HG02852 (cell line): Measurements from ENCODE around the gene LARGE1.
A peak's percentile ranks its signal among the peaks of the same experiment; 100 is the strongest.
"Not testable (repeated sequence)": the region's sequence is repeated elsewhere in the genome, so short reads cannot be mapped to it uniquely, and the experiment has no call there.

Source experiments
- ATAC-seq: cut with Tn5 transposase; IDR thresholded peaks from one replicate; pipeline ENCODE4 v1.9.1; 2021; ENCODE audit warnings: mild to moderate bottlenecking, moderate library complexity; ENCODE audit not compliant: unreplicated experiment

Gene LARGE1

DNA sequence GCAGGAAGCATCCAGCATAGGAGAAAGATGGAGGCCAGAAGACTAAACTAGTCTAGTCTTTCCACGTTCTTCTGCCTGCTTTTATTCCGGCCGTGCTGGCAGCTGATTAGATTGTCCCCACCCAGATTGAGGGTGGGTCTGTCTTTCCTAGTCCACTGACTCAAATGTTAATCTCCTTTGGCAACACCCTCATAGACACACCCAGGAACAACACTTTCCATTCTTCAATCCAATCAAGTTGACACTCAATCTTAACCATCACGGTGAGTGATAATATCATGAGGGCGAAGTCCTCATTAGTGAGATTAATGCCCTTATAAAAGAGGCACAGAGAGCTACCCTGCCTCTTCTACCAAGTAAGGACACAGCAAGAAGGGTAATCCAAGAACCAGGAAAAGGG, 424.2 kb downstream of the LARGE1 start:
- ATAC-seq: no peak

DNA sequence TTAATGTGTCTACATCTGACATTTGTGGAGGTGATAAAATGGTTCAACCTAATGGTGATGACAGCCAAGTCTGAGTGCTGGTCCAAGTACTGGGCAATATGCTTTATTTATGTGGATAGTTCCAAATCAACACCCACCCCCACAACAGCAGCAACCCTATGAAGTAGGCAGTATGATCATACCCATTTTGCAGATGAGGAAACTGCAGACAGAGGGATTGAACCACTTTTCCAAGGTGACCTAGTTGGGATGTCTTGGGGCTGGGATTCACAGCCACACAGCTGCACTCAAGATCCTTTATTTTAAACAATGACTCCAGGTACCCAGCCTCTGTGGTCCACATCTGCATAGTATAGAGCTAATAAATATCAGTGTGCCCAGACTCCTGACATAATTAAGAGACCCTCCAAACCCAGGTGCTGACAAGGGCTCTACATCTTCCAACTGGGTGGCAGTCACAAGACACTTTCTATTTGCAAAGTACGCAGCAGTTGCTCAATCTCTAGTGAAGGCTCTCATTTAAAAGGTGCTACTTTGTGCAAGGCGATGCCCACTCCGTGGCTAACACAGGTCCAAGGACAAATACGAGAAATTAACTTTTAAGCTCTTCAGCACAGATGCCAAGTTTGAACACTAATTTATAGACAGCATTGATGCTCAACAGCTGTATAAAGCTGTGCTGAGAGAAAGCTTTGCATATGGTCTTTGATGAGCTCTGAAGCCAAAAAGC, 426.6 kb downstream of the LARGE1 start:
- no peak for ATAC-seq

DNA sequence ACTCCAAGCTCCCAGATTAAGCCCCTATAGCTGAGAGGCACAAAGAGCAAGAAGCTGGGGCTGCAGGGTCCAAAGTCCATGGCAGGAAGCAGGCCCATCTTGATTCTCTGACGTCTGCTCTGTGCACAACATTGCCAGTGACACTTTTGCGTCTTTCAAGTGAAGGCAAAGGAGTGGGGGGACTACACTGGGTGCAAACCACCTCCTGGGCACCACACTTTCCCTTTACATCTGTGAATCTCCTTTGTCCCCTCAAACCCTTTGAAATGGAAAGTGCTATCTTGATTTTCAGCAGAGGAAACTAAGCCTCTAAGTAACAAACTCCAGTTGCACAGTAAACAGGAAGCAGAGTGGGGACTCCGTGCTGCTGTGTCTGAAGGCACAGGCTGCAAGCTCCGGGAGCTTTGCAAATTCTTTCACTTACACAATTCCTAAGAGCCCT, 428.0 kb downstream of the LARGE1 start:
- no peak for ATAC-seq

DNA sequence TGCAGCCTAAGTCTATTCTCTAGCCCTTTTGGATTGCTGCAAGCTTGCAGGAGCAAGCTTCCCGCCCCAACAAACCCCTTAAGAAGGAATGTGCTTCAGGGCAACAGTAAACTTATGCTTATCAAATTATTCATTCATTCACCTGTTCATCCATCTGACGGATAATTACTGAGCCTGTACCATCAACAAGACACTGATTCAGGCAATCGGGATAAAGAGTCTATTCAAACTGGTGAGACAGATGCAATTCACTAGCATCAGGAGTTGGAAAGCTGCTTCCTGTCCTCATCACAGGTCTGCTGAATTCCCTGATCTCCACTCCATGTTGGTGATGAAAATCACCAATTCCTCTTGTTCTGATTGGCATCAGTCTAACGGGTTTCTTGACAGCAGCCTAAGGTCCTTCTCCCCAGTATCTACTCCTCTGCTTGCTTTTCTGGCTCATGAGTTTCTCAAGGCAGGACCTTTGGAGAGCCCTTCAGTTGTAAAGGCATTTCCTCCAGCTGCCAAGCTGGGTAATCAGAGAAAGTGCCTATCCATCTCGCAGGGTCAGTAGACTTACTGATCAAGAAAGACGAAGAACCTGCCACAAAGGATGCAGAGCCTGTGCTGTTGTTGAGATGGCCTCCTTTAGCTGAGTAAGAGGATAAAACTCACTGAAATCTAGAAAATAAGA, 433.1 kb downstream of the LARGE1 start:
- no peak for ATAC-seq

DNA sequence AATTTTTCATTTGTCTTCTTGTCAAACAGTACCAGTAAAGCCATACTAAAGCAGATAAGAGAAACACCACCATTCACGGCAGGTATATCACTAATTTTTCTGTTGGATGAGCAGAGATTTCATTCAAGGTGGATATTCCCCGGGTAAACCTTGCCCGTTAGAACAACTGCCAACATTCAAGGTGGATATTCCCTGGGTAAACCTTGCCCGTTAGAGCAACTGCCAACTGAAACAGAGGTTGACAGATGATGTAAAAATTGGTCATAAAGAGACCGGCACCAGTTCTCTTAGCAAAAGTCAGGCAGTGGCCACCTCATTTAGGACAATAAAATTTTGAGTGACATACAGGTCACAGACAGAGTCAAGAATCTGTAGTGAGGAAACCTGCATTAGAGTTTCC, 438.7 kb downstream of the LARGE1 start:
- no peak for ATAC-seq

DNA sequence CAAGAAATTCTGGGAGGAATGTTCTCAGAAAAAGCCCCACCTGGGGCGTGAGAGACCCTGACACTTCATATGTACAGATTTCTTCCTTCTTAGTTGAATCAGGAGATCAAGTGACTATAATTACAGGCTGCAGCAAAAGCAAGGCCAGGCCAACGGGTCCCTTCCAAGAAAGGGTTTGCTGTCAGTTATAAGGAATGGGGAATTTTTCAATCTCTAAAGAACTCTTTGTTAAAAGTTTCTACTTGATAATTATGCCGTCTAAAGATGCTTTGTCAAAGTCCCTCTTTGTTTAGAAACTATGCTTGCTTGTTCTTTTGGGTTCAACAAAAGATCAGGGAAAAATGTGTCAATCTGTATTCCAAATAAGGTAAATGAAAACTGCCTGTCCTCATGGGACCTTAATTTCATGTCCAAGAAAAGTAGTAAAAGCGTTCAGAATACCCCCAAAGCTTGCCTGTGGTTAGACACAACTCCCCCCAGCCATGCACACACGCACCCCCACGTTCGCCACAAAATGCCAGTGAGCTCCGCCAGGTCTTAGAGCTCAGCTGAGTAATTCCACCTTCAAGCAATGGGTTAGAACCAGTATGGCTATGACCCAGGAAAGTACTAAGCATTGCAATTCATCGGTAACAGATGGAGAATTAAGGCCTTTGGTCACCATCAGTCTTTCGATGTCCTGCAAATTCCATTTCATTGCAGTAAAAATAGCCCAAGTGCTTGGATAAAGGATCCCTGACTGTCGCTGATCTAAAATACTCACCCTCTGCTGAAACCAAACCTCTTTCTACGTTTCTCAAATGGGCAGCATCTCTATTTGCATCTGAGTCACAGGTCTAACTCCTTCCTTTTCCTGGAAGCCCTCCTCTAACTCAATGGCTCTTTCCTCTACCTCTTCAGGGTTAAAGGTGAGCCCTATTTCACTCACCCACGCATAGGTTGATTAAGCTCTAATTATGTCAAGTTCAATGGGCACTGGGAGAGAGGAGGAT, 442.9 kb downstream of the LARGE1 start:
- no peak for ATAC-seq

DNA sequence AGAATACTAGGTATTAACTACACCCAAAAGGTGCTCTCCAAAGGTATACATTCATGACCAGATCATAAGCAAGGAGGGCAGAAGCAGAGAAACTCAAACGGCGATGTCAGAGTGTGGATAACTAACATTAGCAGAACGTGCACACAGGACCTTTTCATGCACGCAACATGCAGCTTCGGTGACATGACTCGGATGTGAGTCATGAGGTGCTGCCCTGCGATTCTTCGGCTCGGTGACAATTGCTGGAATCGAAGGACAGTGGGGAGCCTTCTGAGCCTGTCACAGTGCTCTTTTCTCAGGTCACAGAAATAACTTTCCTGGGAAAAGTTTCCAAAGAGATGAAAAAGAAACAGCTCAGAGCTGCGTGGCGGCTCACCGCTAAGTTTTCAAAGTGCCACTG, 443.6 kb downstream of the LARGE1 start:
- ATAC-seq: no peak

DNA sequence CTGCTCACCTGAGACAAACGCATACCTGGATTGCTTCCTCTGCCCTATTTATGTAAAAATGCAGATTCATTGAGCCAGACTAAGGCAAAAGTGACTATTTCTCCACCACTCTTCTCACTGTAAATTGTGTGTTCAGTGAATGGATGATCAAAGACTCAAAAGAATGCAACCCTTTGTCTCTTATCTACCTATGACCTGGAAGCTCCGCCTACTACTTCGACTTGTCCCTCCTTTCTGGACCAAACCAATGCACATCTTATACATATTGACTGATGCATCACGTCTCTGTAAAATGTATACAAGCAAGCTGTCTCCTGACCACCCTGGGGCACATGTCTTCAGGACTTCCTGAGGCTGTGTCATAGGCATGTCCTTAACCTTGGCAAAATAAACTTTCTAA, 444.1 kb downstream of the LARGE1 start:
- no peak for ATAC-seq

DNA sequence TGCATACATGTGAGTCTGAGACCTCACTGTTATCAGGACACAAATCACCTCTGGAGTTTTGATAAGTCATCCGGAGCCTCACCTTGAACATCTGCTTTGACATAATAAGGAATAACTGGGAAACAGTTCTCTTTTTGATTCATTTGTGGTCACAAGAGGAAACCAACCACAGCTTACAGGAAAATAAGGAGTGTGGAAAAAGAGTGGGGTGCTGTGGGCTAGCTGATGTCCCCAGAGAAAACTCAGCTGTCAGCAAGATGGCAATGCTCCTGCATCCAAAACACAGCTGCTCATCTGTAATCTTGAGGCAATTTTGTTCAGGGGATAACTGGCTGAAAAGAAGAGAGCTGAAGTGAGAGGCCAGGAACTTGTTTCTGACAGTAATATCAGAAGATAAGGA, 445.7 kb downstream of the LARGE1 start:
- no peak for ATAC-seq

DNA sequence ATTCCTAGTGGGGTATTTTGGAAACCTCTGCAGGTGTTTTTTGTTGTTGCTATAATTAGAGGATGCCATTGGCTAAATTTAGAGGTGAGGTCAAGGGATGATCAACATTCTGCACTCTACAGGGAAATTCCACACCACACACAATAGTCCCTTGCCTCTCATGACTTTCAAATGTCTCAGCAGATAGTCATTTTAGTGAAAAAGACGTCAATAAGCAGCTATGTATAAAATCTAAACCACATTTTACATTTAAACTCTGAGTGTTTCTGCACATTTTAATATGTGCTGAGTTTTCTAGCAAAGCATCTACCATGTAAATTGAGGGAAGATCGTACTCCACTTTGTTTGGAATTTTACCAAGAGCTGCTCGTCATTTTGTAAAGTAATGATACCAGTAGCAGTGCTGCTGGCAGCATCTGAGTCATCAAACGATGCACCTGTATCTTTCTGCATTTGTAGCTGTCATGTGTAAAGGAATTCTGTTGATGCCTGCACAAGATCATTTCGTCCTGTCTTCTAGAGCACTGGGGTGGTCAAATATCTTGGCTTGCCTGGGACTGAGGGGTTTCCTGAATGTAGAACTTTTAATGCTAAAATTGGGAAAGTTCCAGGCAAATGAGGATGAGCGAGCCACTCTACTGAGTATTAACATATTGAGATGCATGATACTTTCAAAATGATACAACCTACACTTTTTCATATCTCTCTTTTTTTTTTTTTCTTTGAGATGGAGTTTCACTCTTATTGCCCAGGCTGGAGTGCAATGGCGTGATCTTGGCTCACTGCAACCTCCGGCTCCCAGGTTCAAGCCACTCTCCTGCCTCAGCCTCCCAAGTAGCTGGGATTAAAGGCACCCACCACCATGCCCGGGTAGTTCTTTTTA, 447.6 kb downstream of the LARGE1 start:
- ATAC-seq: peak; percentile 54

DNA sequence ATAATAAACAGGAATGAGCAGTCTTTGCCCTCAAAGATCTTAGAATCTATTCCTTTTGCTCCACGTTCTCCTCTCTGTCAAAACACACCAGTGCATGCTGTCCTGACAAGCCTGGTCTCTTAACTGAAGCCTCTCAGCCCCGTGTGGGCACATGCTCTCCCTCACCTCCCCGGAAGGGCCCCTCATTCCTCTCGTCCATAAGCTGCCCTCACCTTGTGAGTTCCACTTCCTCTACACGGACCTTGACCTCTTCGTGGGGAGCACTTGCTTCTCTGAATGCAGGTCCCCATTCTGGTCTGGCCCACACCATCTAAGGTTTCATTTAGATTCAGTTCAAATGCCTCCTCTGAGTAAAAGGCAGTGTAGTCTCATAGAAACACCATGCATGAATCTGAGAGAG, 449.8 kb downstream of the LARGE1 start:
- no peak for ATAC-seq

DNA sequence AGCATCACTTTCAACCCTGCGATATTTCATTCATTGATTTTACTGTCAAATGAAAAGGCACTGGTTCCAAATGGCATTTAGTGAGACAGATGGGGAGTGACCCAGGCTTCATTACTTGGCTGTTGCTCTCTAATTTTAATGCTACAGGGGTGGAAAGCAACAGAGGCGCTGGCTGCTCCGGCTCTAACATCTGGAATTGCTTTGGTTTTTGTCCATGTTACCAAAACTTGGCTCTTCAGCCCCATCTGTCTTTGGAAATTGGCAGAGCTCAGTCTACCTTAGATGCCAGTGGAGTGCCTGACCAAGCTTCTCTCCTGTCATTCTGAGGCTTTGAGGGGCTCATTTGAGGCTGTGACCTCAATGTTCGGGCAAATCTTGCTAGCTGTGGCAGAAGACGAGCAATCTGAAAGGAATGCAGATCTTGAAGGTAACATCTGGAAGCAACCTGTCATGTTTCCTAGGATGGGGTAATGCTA, 452.6 kb downstream of the LARGE1 start:
- no peak for ATAC-seq

DNA sequence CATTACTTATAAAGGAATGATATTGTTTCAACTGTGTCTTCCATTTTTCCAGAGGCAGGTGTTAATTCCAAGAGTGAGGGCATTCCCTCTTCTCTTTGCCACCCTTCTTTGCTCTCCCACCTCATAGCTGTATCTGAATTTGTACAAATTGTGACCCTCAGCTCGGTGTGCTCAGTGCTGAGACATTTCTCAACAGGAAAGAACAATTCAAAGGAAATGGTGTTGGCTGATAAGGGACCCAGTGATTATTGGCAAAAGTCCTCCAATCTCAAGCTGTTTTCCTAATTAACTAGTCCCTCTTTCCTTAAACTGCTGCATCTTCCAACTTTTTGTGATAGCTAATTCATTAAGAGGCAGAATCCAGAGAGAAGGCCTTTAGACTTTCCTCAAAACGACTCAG, 453.2 kb downstream of the LARGE1 start:
- no peak for ATAC-seq

DNA sequence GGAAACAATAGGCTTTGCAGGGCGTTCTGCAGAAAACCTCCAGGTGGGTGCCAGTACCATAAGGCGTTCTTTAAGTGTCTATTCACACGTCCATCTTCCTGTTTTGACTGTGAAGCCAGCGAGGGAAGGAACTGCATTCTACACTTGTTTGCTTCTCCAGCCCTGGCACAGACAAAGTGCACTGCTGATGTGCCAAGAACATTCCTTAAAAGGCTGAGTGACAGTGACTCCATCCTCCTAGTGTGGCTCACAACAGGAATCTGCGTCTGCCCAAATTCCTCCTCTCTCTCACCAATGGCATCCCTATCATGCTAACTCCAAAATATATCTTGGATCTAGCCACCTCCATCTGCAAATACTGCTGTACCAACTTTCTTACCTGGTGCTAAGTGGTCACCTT, 454.7 kb downstream of the LARGE1 start:
- no peak for ATAC-seq

DNA sequence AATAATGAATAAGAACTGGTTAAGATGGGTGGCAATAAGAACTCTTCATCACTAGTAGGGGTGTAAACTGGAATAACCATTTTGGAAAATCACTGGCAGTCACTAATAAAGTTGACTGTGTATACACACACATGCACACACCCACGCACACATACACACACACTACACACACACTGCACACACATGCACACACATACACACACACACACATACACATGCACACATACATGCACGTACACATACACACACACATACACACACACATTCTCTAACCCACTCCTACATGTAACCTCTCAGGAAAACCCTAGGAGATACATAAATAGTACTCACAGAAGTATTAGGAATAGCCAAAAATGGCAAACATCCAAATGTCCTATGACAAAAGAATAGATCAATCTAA, 455.6 kb downstream of the LARGE1 start:
- ATAC-seq: no peak

DNA sequence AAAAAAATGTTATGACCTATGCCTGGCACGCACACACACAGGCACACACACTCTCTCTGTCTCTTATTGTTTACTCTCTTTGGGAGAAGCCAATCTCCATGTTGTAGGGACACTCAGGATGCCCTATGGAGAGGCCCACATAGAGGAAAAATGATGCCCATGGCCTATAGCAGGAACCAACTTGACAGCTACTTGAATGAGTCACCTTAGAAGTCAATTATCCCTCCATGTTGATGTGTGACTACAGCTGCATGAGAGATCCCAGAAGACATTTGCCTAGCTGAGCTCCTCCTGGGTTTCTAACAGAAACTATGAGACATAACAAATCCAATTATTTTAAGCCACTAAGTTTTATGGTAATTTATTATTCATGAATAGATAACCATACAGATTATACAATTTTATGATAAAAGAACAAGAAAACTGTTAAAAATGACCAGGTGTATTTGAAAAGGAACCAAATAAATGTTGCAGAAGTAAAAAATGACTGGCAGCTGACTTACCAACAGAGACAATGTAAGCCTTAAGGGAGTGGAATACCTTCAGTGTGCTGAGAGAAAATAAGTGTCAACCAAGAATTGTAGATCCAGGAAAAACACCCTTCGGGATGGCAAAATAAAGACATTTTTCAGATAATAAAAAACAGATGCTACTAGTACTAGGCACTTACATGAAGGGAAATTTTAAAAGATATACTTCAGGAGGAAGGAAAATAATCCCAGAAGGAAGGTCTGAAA, 458.4 kb downstream of the LARGE1 start:
- no peak for ATAC-seq

DNA sequence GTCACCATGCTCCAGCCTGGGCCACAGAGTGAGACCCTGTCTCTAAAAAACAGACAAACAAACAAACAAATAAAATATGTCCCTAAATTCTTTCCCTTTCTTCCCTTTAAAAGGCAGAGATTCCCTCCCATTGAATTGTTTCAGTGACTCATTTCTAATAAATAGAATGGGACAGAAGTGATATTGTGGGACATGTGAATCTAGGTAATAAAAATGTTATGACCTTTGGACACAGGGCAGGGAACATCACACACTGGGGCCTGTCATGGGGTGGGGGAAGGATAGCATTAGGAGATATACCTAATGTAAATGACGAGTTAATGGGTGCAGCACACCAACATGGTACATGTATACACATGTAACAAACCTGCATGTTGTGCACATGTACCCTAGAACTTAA, 459.0 kb downstream of the LARGE1 start:
- ATAC-seq: not testable (repeated sequence)

DNA sequence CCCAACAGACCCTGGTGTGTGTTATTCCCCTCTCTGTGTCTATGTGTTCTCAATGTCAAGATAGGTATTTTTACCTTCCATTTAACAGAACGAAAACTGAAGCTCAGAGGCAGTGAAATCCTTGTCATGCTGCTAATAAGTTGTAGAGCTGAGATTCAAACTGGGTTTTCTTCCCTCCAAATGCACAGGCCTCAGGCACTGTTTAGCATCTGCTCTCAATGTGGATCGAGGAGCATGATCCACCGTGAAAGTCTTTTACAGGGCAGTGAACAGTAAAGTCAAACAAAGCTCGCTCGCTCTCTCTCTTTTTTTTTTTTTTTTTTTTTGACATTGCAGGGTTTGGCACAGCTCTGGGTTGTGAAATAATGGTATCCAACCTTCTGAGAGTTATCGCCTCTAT, 461.1 kb downstream of the LARGE1 start:
- no peak for ATAC-seq

DNA sequence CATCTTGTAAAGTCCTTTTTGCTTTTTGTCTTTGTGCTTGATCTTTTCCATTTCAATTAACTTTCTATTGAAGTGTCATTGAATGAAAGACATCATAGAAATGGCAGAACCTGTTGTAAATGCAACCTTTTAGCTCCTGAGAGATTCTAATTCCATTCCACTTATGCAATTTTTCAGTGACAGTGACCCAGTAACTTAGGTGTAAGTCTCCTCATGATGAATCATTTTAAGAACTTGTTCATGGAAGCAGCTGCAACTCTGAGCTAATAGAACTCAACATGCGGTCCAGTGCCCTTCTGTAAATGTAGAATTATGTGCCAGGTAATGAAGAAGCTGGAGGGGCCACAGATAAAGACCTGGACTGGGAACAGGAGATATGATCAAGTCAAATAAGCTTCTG, 463.8 kb downstream of the LARGE1 start:
- ATAC-seq: no peak

DNA sequence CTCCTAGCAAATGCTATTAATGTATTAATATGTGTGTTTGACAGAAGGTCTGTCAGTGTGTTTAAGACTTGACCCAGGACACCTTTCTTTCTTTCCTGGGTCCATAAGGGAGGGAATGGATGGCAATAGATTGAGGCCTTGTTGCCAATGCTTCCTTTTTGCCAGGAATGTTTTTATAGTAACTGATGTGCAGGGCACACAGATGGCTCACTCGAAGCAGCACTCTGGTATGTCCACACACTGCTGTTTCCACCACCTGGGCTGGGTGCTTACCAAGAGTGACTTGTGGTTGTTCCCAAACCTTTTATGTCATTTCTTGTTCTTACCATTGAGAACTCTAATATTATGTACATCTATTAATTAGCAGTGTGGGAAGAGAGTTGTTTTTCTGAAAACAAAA, 465.2 kb downstream of the LARGE1 start:
- ATAC-seq: no peak
